ENCODE results near the gene RAB3IL1. TPM values are rescaled to one million over a fixed set of nuclear protein-coding genes. Genes with fewer than 3 reads are reported as not detected.

Gene RAB3IL1
- total and polyA plus RNA-seq, 2 of the 13 experiments (the other 11 are each of a cell fraction or from before 2014, with no cell fraction given): 1.2 to 2.0 TPM

GRCh38 chr11:61963282-61964057 is 46.1 kb upstream of the RAB3IL1 start (continued):
- TF ChIP-seq, protein P1, sequence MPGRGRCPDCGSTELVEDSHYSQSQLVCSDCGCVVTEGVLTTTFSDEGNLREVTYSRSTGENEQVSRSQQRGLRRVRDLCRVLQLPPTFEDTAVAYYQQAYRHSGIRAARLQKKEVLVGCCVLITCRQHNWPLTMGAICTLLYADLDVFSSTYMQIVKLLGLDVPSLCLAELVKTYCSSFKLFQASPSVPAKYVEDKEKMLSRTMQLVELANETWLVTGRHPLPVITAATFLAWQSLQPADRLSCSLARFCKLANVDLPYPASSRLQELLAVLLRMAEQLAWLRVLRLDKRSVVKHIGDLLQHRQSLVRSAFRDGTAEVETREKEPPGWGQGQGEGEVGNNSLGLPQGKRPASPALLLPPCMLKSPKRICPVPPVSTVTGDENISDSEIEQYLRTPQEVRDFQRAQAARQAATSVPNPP (CRISPR knock-in tag; IDR thresholded peaks at IDR 0.05): peak; percentile 35; the same call in 1 of the 2 replicates
- TF ChIP-seq CSRNP1 (CRISPR knock-in tag; IDR thresholded peaks at IDR 0.05) (no peak; the same call in 1 of the 2 replicates), IRX3 (CRISPR knock-in tag; IDR thresholded peaks at IDR 0.05; ENCODE audit: borderline replicate concordance, low read depth) (peak; percentile 9; the same call in 1 of the 2 replicates), ZSCAN5A (CRISPR knock-in tag; IDR thresholded peaks at IDR 0.05; ENCODE audit: borderline replicate concordance) (peak; percentile 63; the same call in 1 of the 2 replicates), POLR2AphosphoS5 (IDR thresholded peaks at IDR 0.05; ENCODE audit: low read depth, low read length) (peak; percentile 62), ZC3H4 (CRISPR knock-in tag; IDR thresholded peaks at IDR 0.05; ENCODE audit: borderline replicate concordance) (peak; percentile 94), SALL1 (CRISPR knock-in tag; IDR thresholded peaks at IDR 0.05) (peak; percentile 61), ZNF362 (CRISPR knock-in tag; IDR thresholded peaks at IDR 0.05; ENCODE audit: borderline replicate concordance) (peak; percentile 88)
- TF ChIP-seq, protein P2, sequence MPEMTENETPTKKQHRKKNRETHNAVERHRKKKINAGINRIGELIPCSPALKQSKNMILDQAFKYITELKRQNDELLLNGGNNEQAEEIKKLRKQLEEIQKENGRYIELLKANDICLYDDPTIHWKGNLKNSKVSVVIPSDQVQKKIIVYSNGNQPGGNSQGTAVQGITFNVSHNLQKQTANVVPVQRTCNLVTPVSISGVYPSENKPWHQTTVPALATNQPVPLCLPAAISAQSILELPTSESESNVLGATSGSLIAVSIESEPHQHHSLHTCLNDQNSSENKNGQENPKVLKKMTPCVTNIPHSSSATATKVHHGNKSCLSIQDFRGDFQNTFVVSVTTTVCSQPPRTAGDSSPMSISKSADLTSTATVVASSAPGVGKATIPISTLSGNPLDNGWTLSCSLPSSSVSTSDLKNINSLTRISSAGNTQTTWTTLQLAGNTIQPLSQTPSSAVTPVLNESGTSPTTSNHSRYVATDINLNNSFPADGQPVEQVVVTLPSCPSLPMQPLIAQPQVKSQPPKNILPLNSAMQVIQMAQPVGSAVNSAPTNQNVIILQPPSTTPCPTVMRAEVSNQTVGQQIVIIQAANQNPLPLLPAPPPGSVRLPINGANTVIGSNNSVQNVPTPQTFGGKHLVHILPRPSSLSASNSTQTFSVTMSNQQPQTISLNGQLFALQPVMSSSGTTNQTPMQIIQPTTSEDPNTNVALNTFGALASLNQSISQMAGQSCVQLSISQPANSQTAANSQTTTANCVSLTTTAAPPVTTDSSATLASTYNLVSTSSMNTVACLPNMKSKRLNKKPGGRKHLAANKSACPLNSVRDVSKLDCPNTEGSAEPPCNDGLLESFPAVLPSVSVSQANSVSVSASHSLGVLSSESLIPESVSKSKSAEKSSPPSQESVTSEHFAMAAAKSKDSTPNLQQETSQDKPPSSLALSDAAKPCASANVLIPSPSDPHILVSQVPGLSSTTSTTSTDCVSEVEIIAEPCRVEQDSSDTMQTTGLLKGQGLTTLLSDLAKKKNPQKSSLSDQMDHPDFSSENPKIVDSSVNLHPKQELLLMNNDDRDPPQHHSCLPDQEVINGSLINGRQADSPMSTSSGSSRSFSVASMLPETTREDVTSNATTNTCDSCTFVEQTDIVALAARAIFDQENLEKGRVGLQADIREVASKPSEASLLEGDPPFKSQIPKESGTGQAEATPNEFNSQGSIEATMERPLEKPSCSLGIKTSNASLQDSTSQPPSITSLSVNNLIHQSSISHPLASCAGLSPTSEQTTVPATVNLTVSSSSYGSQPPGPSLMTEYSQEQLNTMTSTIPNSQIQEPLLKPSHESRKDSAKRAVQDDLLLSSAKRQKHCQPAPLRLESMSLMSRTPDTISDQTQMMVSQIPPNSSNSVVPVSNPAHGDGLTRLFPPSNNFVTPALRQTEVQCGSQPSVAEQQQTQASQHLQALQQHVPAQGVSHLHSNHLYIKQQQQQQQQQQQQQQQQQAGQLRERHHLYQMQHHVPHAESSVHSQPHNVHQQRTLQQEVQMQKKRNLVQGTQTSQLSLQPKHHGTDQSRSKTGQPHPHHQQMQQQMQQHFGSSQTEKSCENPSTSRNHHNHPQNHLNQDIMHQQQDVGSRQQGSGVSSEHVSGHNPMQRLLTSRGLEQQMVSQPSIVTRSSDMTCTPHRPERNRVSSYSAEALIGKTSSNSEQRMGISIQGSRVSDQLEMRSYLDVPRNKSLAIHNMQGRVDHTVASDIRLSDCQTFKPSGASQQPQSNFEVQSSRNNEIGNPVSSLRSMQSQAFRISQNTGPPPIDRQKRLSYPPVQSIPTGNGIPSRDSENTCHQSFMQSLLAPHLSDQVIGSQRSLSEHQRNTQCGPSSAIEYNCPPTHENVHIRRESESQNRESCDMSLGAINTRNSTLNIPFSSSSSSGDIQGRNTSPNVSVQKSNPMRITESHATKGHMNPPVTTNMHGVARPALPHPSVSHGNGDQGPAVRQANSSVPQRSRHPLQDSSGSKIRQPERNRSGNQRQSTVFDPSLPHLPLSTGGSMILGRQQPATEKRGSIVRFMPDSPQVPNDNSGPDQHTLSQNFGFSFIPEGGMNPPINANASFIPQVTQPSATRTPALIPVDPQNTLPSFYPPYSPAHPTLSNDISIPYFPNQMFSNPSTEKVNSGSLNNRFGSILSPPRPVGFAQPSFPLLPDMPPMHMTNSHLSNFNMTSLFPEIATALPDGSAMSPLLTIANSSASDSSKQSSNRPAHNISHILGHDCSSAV (CRISPR knock-in tag; IDR thresholded peaks at IDR 0.05; ENCODE audit: borderline replicate concordance): no peak
